Choroid plexus epithelial cell (primary cell): Measurements from ENCODE around the gene TMEM213.

ENCODE experiments used
- DNase-seq: peaks from one replicate; pipeline ENCODE4 v3.0.0-alpha.2; 2010; ENCODE audit warnings: low read depth
- H3K4me3 ChIP-seq: 2 replicates; pipeline ENCODE4 v1.5.1; 2011; ENCODE audit warnings: low read depth, mild to moderate bottlenecking, control low read depth, low read length, moderate library complexity
- CTCF ChIP-seq: conservative IDR thresholded peaks from 2 replicates; pipeline ENCODE4 v1.5.1; 2011; ENCODE audit warnings: low read depth, mild to moderate bottlenecking, control low read depth, inconsistent platforms, low read length, moderate library complexity

Gene TMEM213

GRCh38 chr7:138753610-138754009 lies 44.2 kb upstream of the TMEM213 start:
- DNase-seq, result no peak
- no peak for TF ChIP-seq CTCF
- no peak overlapping the region for H3K4me3 ChIP-seq

GRCh38 chr7:138755331-138755747 lies 42.5 kb upstream of the TMEM213 start:
- TF ChIP-seq CTCF, result no peak
- H3K4me3 ChIP-seq, result no peak overlapping the region
- DNase-seq, result peak; percentile 23

GRCh38 chr7:138755842-138756590 lies 41.8 kb upstream of the TMEM213 start:
- H3K4me3 ChIP-seq, result no peak overlapping the region
- DNase-seq, result peak; percentile 9
- no peak for TF ChIP-seq CTCF

GRCh38 chr7:138756591-138757242 lies 41.1 kb upstream of the TMEM213 start:
- H3K4me3 ChIP-seq, result no peak overlapping the region
- TF ChIP-seq CTCF, result no peak
- no peak for DNase-seq

- no peak for TF ChIP-seq CTCF
- H3K4me3 ChIP-seq, result no peak overlapping the region
- no peak for DNase-seq
Measured at GRCh38 chr7:138768241-138768640, 29.6 kb upstream of the TMEM213 start.

GRCh38 chr7:138770904-138771303 lies 26.9 kb upstream of the TMEM213 start:
- no peak for DNase-seq
- no peak for TF ChIP-seq CTCF
- H3K4me3 ChIP-seq, result no peak overlapping the region

- DNase-seq, result no peak
- TF ChIP-seq CTCF, result no peak
- no peak overlapping the region for H3K4me3 ChIP-seq
Measured at GRCh38 chr7:138773176-138773575, 24.6 kb upstream of the TMEM213 start.
